ENCODE data around the gene SIPA1L2. TPM values are rescaled to one million over a fixed set of nuclear protein-coding genes. Genes with fewer than 3 reads are reported as not detected.

SIPA1L2 gene
- total RNA-seq, 4 donors from 2014 or later: 38.0 to 72.4 (median 44.6) TPM

- TF ChIP-seq CTCF (IDR thresholded peaks at IDR 0.05) (no peak), POLR2A (IDR thresholded peaks at IDR 0.05) (no peak)
- H3K9me3 ChIP-seq: no peaks in the 10 kb centered on the region
- DNase-seq: no peak
- no peaks in the 10 kb centered on the region for H3K27me3 ChIP-seq
- H3K4me1 ChIP-seq: no peaks in the 10 kb centered on the region
- no peak overlapping the region for H3K27ac ChIP-seq
- H3K4me3 ChIP-seq: no peak overlapping the region
- no peaks in the 10 kb centered on the region for H3K36me3 ChIP-seq
Observed at GRCh38 chr1:232641507-232641906, 11.6 kb upstream of the SIPA1L2 start.

- H3K4me3 ChIP-seq: no peak overlapping the region
- H3K36me3 ChIP-seq: no peaks in the 10 kb centered on the region
- H3K9me3 ChIP-seq: no peaks in the 10 kb centered on the region
- no peak for DNase-seq
- H3K4me1 ChIP-seq: peaks cover 0 to 4% (median 0%) of the 10 kb centered on the region in 4 donors
- H3K27ac ChIP-seq: no peak overlapping the region
- TF ChIP-seq POLR2A (IDR thresholded peaks at IDR 0.05) (no peak), CTCF (IDR thresholded peaks at IDR 0.05) (no peak)
- H3K27me3 ChIP-seq: no peaks in the 10 kb centered on the region
Observed at GRCh38 chr1:232636799-232637198, 6.9 kb upstream of the SIPA1L2 start.

- Histone ChIP-seq H3K4me1 (peaks cover 0 to 7% (median 0%) of the 10 kb centered on the region in 4 donors), H3K27ac (no peak overlapping the region), H3K9me3 (no peaks in the 10 kb centered on the region), H3K4me3 (no peak overlapping the region), H3K27me3 (no peaks in the 10 kb centered on the region), H3K36me3 (no peaks in the 10 kb centered on the region)
- TF ChIP-seq CTCF (IDR thresholded peaks at IDR 0.05): peak; percentile 17 to 92 (median 80)
- no peak for TF ChIP-seq POLR2A (IDR thresholded peaks at IDR 0.05)
- DNase-seq: no peak
Observed at GRCh38 chr1:232635778-232636356, 5.9 kb upstream of the SIPA1L2 start.

- Histone ChIP-seq H3K27ac (no peak overlapping the region), H3K9me3 (no peaks in the 10 kb centered on the region), H3K4me1 (peaks cover 0 to 10% (median 0%) of the 10 kb centered on the region in 4 donors), H3K4me3 (no peak overlapping the region), H3K36me3 (no peaks in the 10 kb centered on the region), H3K27me3 (no peaks in the 10 kb centered on the region)
- TF ChIP-seq POLR2A (IDR thresholded peaks at IDR 0.05): no peak
- TF ChIP-seq CTCF (IDR thresholded peaks at IDR 0.05): no peak
- no peak for DNase-seq
Observed at GRCh38 chr1:232635279-232635678, 5.3 kb upstream of the SIPA1L2 start.

GRCh38 chr1:232634096-232634495, 4.2 kb upstream of the SIPA1L2 start:
- peak overlapping the region in 2 of 4 donors; percentile 1 to 62 for H3K27ac ChIP-seq
- H3K4me3 ChIP-seq: no peak overlapping the region
- TF ChIP-seq POLR2A (IDR thresholded peaks at IDR 0.05) (no peak), CTCF (IDR thresholded peaks at IDR 0.05) (peak in 1 of 6 experiments; percentile 2)
- peaks cover 0 to 10% (median 0%) of the 10 kb centered on the region in 4 donors for H3K4me1 ChIP-seq
- H3K9me3 ChIP-seq: no peaks in the 10 kb centered on the region
- peak in 2 of 3 donors; percentile 76 to 78 for DNase-seq
- H3K36me3 ChIP-seq: no peaks in the 10 kb centered on the region
- no peaks in the 10 kb centered on the region for H3K27me3 ChIP-seq

DNA sequence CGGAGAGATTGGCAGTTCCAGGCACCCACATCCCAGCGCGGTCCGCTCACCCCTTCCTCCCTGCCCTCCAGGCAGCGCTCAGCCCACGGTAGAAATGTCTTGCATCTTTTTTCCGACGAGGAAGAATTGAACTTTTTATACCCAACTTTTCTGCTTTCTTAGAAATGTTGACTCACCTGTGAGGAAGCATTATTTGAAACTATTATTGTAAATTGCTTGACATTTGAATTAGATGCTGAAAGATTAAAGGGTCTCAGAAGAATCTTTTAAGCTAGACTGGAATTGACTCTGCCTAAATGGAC, 912 bp upstream of the SIPA1L2 start:
- Histone ChIP-seq H3K4me1 (peaks cover 0 to 17% (median 0%) of the 10 kb centered on the region in 4 donors), H3K27ac (peak overlapping the region in 3 of 4 donors; percentile 77 to 92 (median 83))
- no peak for TF ChIP-seq CTCF (IDR thresholded peaks at IDR 0.05)
- TF ChIP-seq POLR2A (IDR thresholded peaks at IDR 0.05): no peak

More for the DNA sequence above, 912 bp upstream of the SIPA1L2 start:
- Histone ChIP-seq H3K4me3 (peak overlapping the region; percentile 52 to 94 (median 74)), H3K36me3 (no peaks in the 10 kb centered on the region), H3K27me3 (no peaks in the 10 kb centered on the region), H3K9me3 (no peaks in the 10 kb centered on the region)
- no peak for DNase-seq

Measured in Peyer's patch (tissue), 4 donors.